Effector memory CD4-positive, alpha-beta T cell (primary cell): ENCODE data around the gene MAST1.
"Not testable (repeated sequence)": the region's sequence is repeated elsewhere in the genome, so short reads cannot be mapped to it uniquely, and the experiment has no call there.

Experiments used
- DNase-seq, 3 donors: peaks; one replicate each; pipeline ENCODE4 v3.0.0-alpha.2; 2020
- H3K27ac ChIP-seq: 2 replicates; pipeline ENCODE4 v1.7.0; 2013; ENCODE audit warnings: mild to moderate bottlenecking, low read length, moderate library complexity; ENCODE audit not compliant: insufficient read depth, poor library complexity, severe bottlenecking
- H3K27me3 ChIP-seq: replicated peaks from 2 replicates; pipeline ENCODE4 v1.7.0; 2013; ENCODE audit warnings: mild to moderate bottlenecking, low read length; ENCODE audit not compliant: insufficient read depth, control insufficient read depth, poor library complexity, severe bottlenecking
- H3K36me3 ChIP-seq: 2 replicates; pipeline ENCODE4 v1.7.0; 2013; ENCODE audit warnings: mild to moderate bottlenecking, low read length, moderate library complexity; ENCODE audit not compliant: control insufficient read depth, insufficient read depth
- H3K4me1 ChIP-seq: 2 replicates; pipeline ENCODE4 v1.7.0; 2013; ENCODE audit warnings: low read length, mild to moderate bottlenecking; ENCODE audit not compliant: control insufficient read depth, insufficient read depth, poor library complexity, severe bottlenecking
- H3K4me3 ChIP-seq: 2 replicates; pipeline ENCODE4 v1.7.0; 2013; ENCODE audit warnings: low read length, low read depth, mild to moderate bottlenecking; ENCODE audit not compliant: insufficient read depth, poor library complexity, severe bottlenecking
- H3K9me3 ChIP-seq: 2 replicates; pipeline ENCODE4 v1.7.0; 2013; ENCODE audit warnings: mild to moderate bottlenecking, low read length, moderate library complexity; ENCODE audit not compliant: control insufficient read depth

MAST1 gene

GRCh38 chr19:12841094-12841493 lies 2.8 kb downstream of the MAST1 start:
- no peak for DNase-seq
- peaks cover 18% of the 10 kb centered on the region for H3K4me1 ChIP-seq
- no peaks in the 10 kb centered on the region for H3K36me3 ChIP-seq
- H3K4me3 ChIP-seq = no peak overlapping the region
- H3K9me3 ChIP-seq = no peaks in the 10 kb centered on the region
- no peak overlapping the region for H3K27ac ChIP-seq
- peaks cover 44% of the 10 kb centered on the region for H3K27me3 ChIP-seq

- no peak for DNase-seq
- H3K4me3 ChIP-seq = no peak overlapping the region
- no peaks in the 10 kb centered on the region for H3K36me3 ChIP-seq
- no peak overlapping the region for H3K27ac ChIP-seq
- H3K27me3 ChIP-seq = peaks cover 44% of the 10 kb centered on the region
- peaks cover 23% of the 10 kb centered on the region for H3K4me1 ChIP-seq
- H3K9me3 ChIP-seq = no peaks in the 10 kb centered on the region
Measured at GRCh38 chr19:12842511-12842910, 4.2 kb downstream of the MAST1 start.

- no peak overlapping the region for H3K4me3 ChIP-seq
- H3K9me3 ChIP-seq = no peaks in the 10 kb centered on the region
- H3K27me3 ChIP-seq = peaks cover 38% of the 10 kb centered on the region
Measured at GRCh38 chr19:12843328-12843727, 5.0 kb downstream of the MAST1 start.

GRCh38 chr19:12843999-12844732 lies 5.9 kb downstream of the MAST1 start:
- H3K4me1 ChIP-seq = peaks cover 15% of the 10 kb centered on the region
- no peaks in the 10 kb centered on the region for H3K36me3 ChIP-seq
- no peak overlapping the region for H3K4me3 ChIP-seq
- H3K27me3 ChIP-seq = peaks cover 29% of the 10 kb centered on the region
- H3K27ac ChIP-seq = no peak overlapping the region
- H3K9me3 ChIP-seq = no peaks in the 10 kb centered on the region
- DNase-seq = no peak

More at GRCh38 chr19:12843328-12843727, 5.0 kb downstream of the MAST1 start:
- Histone ChIP-seq H3K36me3 (no peaks in the 10 kb centered on the region), H3K4me1 (peaks cover 23% of the 10 kb centered on the region), H3K27ac (no peak overlapping the region)
- DNase-seq = no peak

- not testable (repeated sequence) for DNase-seq, H3K4me3 ChIP-seq, H3K4me1 ChIP-seq, H3K9me3 ChIP-seq, H3K27ac ChIP-seq, H3K36me3 ChIP-seq
- H3K27me3 ChIP-seq = peaks cover 15% of the 10 kb centered on the region
Measured at GRCh38 chr19:12846613-12847012, 8.3 kb downstream of the MAST1 start.

GRCh38 chr19:12847159-12848139 lies 9.1 kb downstream of the MAST1 start:
- H3K27ac ChIP-seq = no peak overlapping the region
- H3K4me1 ChIP-seq = peaks cover 5% of the 10 kb centered on the region
- no peaks in the 10 kb centered on the region for H3K36me3 ChIP-seq
- peak; percentile 59 to 76 (median 74) for DNase-seq
- H3K27me3 ChIP-seq = peaks cover 14% of the 10 kb centered on the region
- no peaks in the 10 kb centered on the region for H3K9me3 ChIP-seq
- peak overlapping the region; percentile 4 for H3K4me3 ChIP-seq

- DNase-seq = no peak
- H3K4me3 ChIP-seq = no peak overlapping the region
- no peak overlapping the region for H3K27ac ChIP-seq
- no peaks in the 10 kb centered on the region for H3K9me3 ChIP-seq
- H3K4me1 ChIP-seq = no peaks in the 10 kb centered on the region
- H3K36me3 ChIP-seq = no peaks in the 10 kb centered on the region
- no peaks in the 10 kb centered on the region for H3K27me3 ChIP-seq
Measured at GRCh38 chr19:12856653-12857052, 18.3 kb downstream of the MAST1 start.

GRCh38 chr19:12858041-12858928 lies 20.0 kb downstream of the MAST1 start:
- H3K9me3 ChIP-seq = no peaks in the 10 kb centered on the region
- no peak overlapping the region for H3K27ac ChIP-seq
- H3K27me3 ChIP-seq = no peaks in the 10 kb centered on the region
- H3K4me3 ChIP-seq = no peak overlapping the region
- no peak for DNase-seq
- no peaks in the 10 kb centered on the region for H3K4me1 ChIP-seq
- H3K36me3 ChIP-seq = no peaks in the 10 kb centered on the region

- no peaks in the 10 kb centered on the region for H3K36me3 ChIP-seq
- no peaks in the 10 kb centered on the region for H3K9me3 ChIP-seq
- H3K27ac ChIP-seq = no peak overlapping the region
- no peaks in the 10 kb centered on the region for H3K27me3 ChIP-seq
- DNase-seq = no peak
- H3K4me3 ChIP-seq = no peak overlapping the region
- no peaks in the 10 kb centered on the region for H3K4me1 ChIP-seq
Measured at GRCh38 chr19:12859546-12859945, 21.2 kb downstream of the MAST1 start.
